ENCODE measurements around the gene HARS2. TPM values are rescaled to one million over a fixed set of nuclear protein-coding genes. Genes with fewer than 3 reads are reported as not detected.
"Not testable (repeated sequence)": the region's sequence is repeated elsewhere in the genome, so short reads cannot be mapped to it uniquely, and the experiment has no call there.

The HARS2 gene
- total and polyA plus RNA-seq, 4 experiments from 2014 or later = 17.8 to 67.5 (median 44.0) TPM

DNA sequence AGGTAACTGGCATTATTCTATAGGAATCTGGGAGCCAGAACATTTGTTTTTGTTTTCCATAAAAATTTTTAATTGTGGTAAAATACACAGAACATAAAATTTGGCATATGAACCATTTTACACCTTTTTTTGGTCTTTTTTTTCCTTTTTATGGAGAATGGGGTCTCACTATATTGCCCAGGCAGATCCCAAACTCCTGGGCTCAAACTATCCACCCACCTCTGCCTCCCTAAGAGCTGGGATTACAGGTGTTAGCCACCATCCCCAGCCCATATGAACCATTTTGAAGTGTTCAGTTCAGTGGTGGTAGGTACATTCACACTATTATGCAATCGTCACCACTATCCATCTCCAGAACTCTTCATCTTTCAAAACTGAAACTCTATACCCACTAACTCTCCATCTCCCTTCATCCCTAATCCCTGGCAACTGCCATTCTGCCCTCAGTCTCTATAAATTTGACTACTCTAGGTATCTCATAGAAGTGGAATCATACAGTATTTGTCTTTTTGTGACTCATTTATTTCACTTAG is 22.4 kb downstream of the HARS2 start:
- CTCF ChIA-PET (ENCODE audit: partially characterized antibody) = no interaction called here
- Mint-ChIP-seq H3K4me3 (no peak overlapping the region), H3K4me1 (peaks cover 14 to 32% (median 22%) of the 10 kb centered on the region in 4 donors), H3K27ac (peak overlapping the region in 1 of 7 donors; percentile 45), H3K9me3 (peaks cover 0 to 9% (median 3%) of the 10 kb centered on the region in 8 donors), H3K27me3 (peaks cover 0 to 8% of the 10 kb centered on the region in 2 donors), H3K36me3 (peaks cover 0 to 14% of the 10 kb centered on the region in 2 donors)
- no peaks in the 10 kb centered on the region for H3K9me3 ChIP-seq (ENCODE audit: control insufficient read depth in 1 of 2, low read length in 2 of 2)
- H3K27ac ChIP-seq (ENCODE audit: low read depth, low read length) = no peak overlapping the region
- H3K27me3 ChIP-seq (ENCODE audit: insufficient read depth, low read length) = no peaks in the 10 kb centered on the region
- POLR2A ChIA-PET (ENCODE audit: partially characterized antibody) = interaction anchor here (5.2 kb wide), 1 partner anchor 12 kb away, joined by 63 read pairs; the partner anchor contains the start of gene ZMAT2
- H3K36me3 ChIP-seq (ENCODE audit: insufficient read depth, low read length) = no peaks in the 10 kb centered on the region
- peaks cover 19% of the 10 kb centered on the region for H3K4me1 ChIP-seq (ENCODE audit: insufficient read depth, low read length)
- no peak overlapping the region for H3K4me3 ChIP-seq (ENCODE audit: low read length in 2 of 2)
- intact Hi-C loops (cut with micrococcal nuclease) = no loop called here
- no peak for DNase-seq

DNA sequence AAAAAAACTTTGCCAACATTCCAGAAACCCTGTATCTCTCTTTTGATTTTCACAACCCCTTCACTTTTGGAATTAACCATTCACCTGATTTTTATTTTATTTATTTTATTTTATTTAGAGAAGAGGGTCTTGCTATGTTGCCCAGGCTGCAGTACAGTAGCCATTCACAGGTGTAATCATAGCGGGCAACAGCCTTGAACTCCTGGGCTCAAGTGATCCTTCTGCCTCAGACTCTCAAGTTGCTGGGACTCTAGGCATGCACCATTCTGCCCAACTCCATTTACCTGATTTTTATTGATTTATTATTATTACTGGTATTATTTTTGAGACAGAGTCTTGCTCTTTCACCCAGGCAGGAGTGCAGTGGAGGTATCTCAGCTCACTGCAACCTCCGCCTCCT is 25.0 kb downstream of the HARS2 start:
- POLR2A ChIA-PET (ENCODE audit: partially characterized antibody); intact Hi-C loops (cut with micrococcal nuclease); H3K27ac Mint-ChIP-seq: not testable (repeated sequence)

DNA sequence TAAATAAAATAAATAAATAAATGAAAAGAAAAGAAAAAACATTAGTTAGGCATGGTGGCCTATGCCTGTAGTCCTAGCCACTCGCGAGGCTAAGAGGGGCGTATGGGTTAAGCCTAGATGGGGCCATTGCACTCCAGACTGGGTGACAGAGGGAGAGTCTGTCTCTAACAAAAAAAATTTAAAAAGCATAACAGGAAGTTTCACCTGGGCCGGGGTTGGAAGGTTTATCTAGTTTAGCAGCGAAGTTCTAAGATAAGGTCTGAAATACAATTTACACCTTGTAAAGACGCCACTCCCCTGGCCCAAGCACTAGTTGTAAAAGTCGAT is 27.0 kb downstream of the HARS2 start:
- Mint-ChIP-seq H3K9me3 (no peaks in the 10 kb centered on the region), H3K27ac (peak overlapping the region in 1 of 7 donors; percentile 46), H3K4me1 (peaks cover under 1 to 2% (median 1%) of the 10 kb centered on the region in 4 donors), H3K36me3 (no peaks in the 10 kb centered on the region), H3K4me3 (peak overlapping the region in 2 of 8 donors; percentile 5 to 63), H3K27me3 (no peaks in the 10 kb centered on the region)
- CTCF ChIA-PET (ENCODE audit: partially characterized antibody) = interaction anchor here (0.6 to 9.6 kb wide), 10 partner anchors 8 to 368 kb away, joined by 3 to 89 read pairs (median 4); partner anchors contain the start of genes TMCO6 and WDR55
- Histone ChIP-seq H3K27me3 (ENCODE audit: insufficient read depth, low read length) (no peaks in the 10 kb centered on the region), H3K4me3 (ENCODE audit: low read length in 2 of 2) (no peak overlapping the region), H3K4me1 (ENCODE audit: insufficient read depth, low read length) (no peaks in the 10 kb centered on the region), H3K27ac (ENCODE audit: low read depth, low read length) (no peak overlapping the region), H3K9me3 (ENCODE audit: control insufficient read depth in 1 of 2, low read length in 2 of 2) (no peaks in the 10 kb centered on the region), H3K36me3 (ENCODE audit: insufficient read depth, low read length) (no peaks in the 10 kb centered on the region)
- DNase-seq = no peak
- POLR2A ChIA-PET (ENCODE audit: partially characterized antibody) = interaction anchor here (1.7 kb wide), 1 partner anchor 171 kb away, joined by 3 read pairs; the partner anchor contains the start of gene EIF4EBP3
- intact Hi-C loops (cut with micrococcal nuclease) = no loop called here

More for the DNA sequence above, 25.0 kb downstream of the HARS2 start:
- peaks cover 6 to 14% (median 11%) of the 10 kb centered on the region in 4 donors for H3K4me1 Mint-ChIP-seq
- H3K36me3 ChIP-seq (ENCODE audit: insufficient read depth, low read length); H3K27ac ChIP-seq (ENCODE audit: low read depth, low read length); DNase-seq; H3K27me3 Mint-ChIP-seq; H3K9me3 Mint-ChIP-seq; H3K9me3 ChIP-seq (ENCODE audit: control insufficient read depth in 1 of 2, low read length in 2 of 2); H3K36me3 Mint-ChIP-seq; H3K27me3 ChIP-seq (ENCODE audit: insufficient read depth, low read length); H3K4me3 Mint-ChIP-seq; CTCF ChIA-PET (ENCODE audit: partially characterized antibody); H3K4me3 ChIP-seq (ENCODE audit: low read length in 2 of 2); H3K4me1 ChIP-seq (ENCODE audit: insufficient read depth, low read length): not testable (repeated sequence)

DNA sequence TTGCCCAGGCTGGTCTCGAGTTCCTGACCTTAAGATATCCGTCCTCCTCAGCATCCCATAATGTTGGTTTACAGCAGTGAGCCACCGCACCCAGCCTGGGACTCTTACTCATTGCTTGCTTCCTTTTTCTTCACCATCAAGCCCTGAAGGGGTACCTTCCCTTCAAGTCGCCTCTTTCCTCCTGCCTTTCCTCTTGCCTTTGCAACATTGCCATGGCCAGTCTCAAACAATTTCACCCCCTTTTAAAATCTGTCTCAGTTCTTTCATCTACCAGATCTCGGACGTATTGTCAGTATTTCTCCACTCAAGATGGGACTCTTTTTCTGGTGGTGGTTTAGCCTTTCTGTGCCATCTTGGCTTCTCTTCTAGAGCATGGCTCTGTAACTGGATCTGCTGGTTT is 29.5 kb downstream of the HARS2 start:
- not testable (repeated sequence) for H3K4me1 ChIP-seq (ENCODE audit: insufficient read depth, low read length); H3K4me3 Mint-ChIP-seq; H3K27me3 Mint-ChIP-seq; H3K36me3 ChIP-seq (ENCODE audit: insufficient read depth, low read length); H3K9me3 Mint-ChIP-seq; H3K9me3 ChIP-seq (ENCODE audit: control insufficient read depth in 1 of 2, low read length in 2 of 2); H3K27ac ChIP-seq (ENCODE audit: low read depth, low read length); H3K36me3 Mint-ChIP-seq; H3K27ac Mint-ChIP-seq; DNase-seq; H3K4me3 ChIP-seq (ENCODE audit: low read length in 2 of 2); H3K4me1 Mint-ChIP-seq; H3K27me3 ChIP-seq (ENCODE audit: insufficient read depth, low read length)
- CTCF ChIA-PET (ENCODE audit: partially characterized antibody) = interaction anchor here (0.7 to 9.6 kb wide), 15 partner anchors 10 to 882 kb away, joined by 3 to 89 read pairs (median 5); partner anchors contain the start of genes IK, NDUFA2, SLC4A9 and SRA1
- POLR2A ChIA-PET (ENCODE audit: partially characterized antibody) = interaction anchor here (0.6 to 1.5 kb wide), 2 partner anchors 30 to 318 kb away, joined by 3 read pairs; partner anchors contain the start of genes HARS1 and HARS2
- intact Hi-C loops (cut with micrococcal nuclease) = loop anchor here (1.0 to 2.0 kb wide), 3 partner anchors 347 to 476 kb away; no protein-coding TSS in a partner anchor

DNA sequence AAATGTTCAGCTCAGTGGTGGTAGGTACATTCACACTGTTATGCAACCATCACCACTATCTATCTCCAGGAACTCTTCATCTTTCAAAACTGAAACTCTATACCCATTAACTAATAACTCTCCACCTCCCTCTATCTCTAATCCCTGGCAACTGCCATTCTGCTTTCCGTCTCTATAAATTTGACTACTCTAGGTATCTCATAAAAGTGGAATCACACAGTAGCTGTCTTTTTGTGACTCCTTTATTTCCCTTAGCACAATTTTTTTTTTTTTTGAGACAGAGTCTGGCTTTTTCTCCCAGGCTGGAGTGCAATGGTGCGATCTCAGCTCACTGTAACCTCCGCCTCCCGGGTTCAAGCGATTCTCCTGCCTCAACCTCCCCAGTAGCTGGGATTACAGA is 30.1 kb downstream of the HARS2 start:
- H3K36me3 Mint-ChIP-seq; DNase-seq; H3K9me3 Mint-ChIP-seq; H3K27ac Mint-ChIP-seq; H3K27me3 Mint-ChIP-seq; H3K27me3 ChIP-seq (ENCODE audit: insufficient read depth, low read length); H3K4me3 ChIP-seq (ENCODE audit: low read length in 2 of 2); H3K4me1 Mint-ChIP-seq; H3K36me3 ChIP-seq (ENCODE audit: insufficient read depth, low read length); H3K4me3 Mint-ChIP-seq; H3K4me1 ChIP-seq (ENCODE audit: insufficient read depth, low read length); H3K27ac ChIP-seq (ENCODE audit: low read depth, low read length); H3K9me3 ChIP-seq (ENCODE audit: control insufficient read depth in 1 of 2, low read length in 2 of 2): not testable (repeated sequence)
- POLR2A ChIA-PET (ENCODE audit: partially characterized antibody) = interaction anchor here (1.5 kb wide), 1 partner anchor 174 kb away, joined by 4 read pairs; the partner anchor contains the start of gene EIF4EBP3
- intact Hi-C loops (cut with micrococcal nuclease) = loop anchor here (2.0 kb wide), 1 partner anchor 477 kb away; no protein-coding TSS in a partner anchor
- CTCF ChIA-PET (ENCODE audit: partially characterized antibody) = interaction anchor here (0.9 to 9.6 kb wide), 8 partner anchors 11 to 362 kb away, joined by 3 to 89 read pairs (median 10); partner anchors contain the start of genes ANKHD1, EIF4EBP3 and SLC4A9

DNA sequence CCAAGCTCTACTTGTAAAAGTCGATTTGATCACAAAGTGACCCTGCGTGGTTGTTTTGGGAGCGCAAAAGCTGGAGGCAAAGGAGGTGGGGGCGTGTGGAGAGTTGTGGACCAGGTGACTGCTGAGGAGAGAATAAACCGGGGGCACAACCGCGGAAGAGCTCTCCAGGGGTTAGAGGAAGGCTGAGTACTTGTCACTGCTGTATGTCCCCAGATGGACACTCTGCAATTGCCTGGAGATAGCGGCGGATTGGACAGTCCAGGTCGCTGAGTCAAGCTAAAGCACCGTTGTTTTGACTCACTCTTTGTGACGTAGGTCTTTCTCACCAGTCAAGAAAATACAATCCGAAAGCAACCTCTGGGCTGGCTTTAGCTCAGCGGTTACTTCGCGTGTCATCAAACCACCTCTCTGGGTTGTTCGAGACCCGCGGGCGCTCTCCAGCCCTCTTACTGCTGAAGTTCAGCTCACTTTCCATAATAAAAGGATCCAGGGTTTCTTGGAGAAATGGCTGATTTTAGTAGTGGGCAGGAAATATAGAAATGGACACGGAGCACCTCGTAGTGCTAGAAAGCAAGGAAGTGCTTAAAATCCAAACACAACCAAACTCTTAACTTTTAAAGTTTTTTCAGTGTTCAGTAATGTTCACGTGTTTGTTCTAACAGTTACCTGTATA is 34.7 kb downstream of the HARS2 start:
- CTCF ChIA-PET (ENCODE audit: partially characterized antibody) = interaction anchor here (0.6 to 9.6 kb wide), 9 partner anchors 14 to 486 kb away, joined by 3 to 89 read pairs (median 3); partner anchors contain the start of gene SLC4A9

DNA sequence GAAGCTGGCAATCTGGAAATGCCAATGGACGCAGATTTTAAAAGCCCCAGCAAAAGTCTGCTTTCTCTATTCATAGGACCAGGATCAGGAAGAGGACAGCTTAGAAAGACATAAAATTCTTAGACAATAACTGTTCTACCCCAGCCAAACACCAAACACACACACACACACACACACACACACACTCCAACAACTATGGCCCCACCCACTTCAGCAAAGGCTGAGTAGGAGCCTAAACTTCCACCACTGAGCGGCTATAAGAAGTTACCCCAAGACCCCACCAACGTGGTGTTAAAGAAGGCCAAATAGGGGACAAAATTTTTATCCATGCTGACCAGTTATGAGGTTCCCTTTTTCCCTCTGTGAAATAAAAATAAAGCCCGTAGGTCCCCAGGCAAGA is 41.8 kb downstream of the HARS2 start:
- H3K36me3 ChIP-seq (ENCODE audit: insufficient read depth, low read length) = no peaks in the 10 kb centered on the region
- H3K4me3 ChIP-seq (ENCODE audit: low read length in 2 of 2) = no peak overlapping the region
- peaks cover 0 to 16% (median 11%) of the 10 kb centered on the region in 8 donors for H3K9me3 Mint-ChIP-seq
- H3K9me3 ChIP-seq (ENCODE audit: control insufficient read depth in 1 of 2, low read length in 2 of 2) = no peaks in the 10 kb centered on the region
- no peaks in the 10 kb centered on the region for H3K36me3 Mint-ChIP-seq
- no peak overlapping the region for H3K27ac ChIP-seq (ENCODE audit: low read depth, low read length)
- H3K4me3 Mint-ChIP-seq = no peak overlapping the region
- no peak overlapping the region for H3K27ac Mint-ChIP-seq
- CTCF ChIA-PET (ENCODE audit: partially characterized antibody) = no interaction called here
- H3K4me1 Mint-ChIP-seq = peaks cover 1 to 6% (median 4%) of the 10 kb centered on the region in 4 donors
- DNase-seq = no peak
- peaks cover 18 to 34% of the 10 kb centered on the region in 2 donors for H3K27me3 Mint-ChIP-seq
- POLR2A ChIA-PET (ENCODE audit: partially characterized antibody) = no interaction called here
- no peaks in the 10 kb centered on the region for H3K4me1 ChIP-seq (ENCODE audit: insufficient read depth, low read length)
- intact Hi-C loops (cut with micrococcal nuclease) = no loop called here
- no peaks in the 10 kb centered on the region for H3K27me3 ChIP-seq (ENCODE audit: insufficient read depth, low read length)

More for the DNA sequence above, 34.7 kb downstream of the HARS2 start:
- peaks cover 0 to 5% of the 10 kb centered on the region in 2 donors for H3K36me3 Mint-ChIP-seq
- no peaks in the 10 kb centered on the region for H3K9me3 ChIP-seq (ENCODE audit: control insufficient read depth in 1 of 2, low read length in 2 of 2)
- POLR2A ChIA-PET (ENCODE audit: partially characterized antibody) = interaction anchor here (0.9 to 1.8 kb wide), 4 partner anchors 15 to 325 kb away, joined by 4 to 9 read pairs (median 5); partner anchors contain the start of genes CD14 and NDUFA2
- no peaks in the 10 kb centered on the region for H3K27me3 ChIP-seq (ENCODE audit: insufficient read depth, low read length)
- peaks cover 9 to 25% (median 17%) of the 10 kb centered on the region in 4 donors for H3K4me1 Mint-ChIP-seq
- H3K27ac Mint-ChIP-seq = peak overlapping the region; percentile 37 to 99 (median 74)
- peaks cover 6% of the 10 kb centered on the region for H3K4me1 ChIP-seq (ENCODE audit: insufficient read depth, low read length)
- H3K4me3 ChIP-seq (ENCODE audit: low read length in 2 of 2) = peak overlapping the region; percentile 39 to 42
- intact Hi-C loops (cut with micrococcal nuclease) = no loop called here
- H3K36me3 ChIP-seq (ENCODE audit: insufficient read depth, low read length) = no peaks in the 10 kb centered on the region
- no peak overlapping the region for H3K27ac ChIP-seq (ENCODE audit: low read depth, low read length)
- peaks cover 3 to 11% of the 10 kb centered on the region in 2 donors for H3K27me3 Mint-ChIP-seq
- H3K9me3 Mint-ChIP-seq = peaks cover 0 to 4% (median 0%) of the 10 kb centered on the region in 8 donors
- DNase-seq = peak; percentile 61 to 88 (median 63)
- H3K4me3 Mint-ChIP-seq = peak overlapping the region; percentile 75 to 90 (median 81)

All from CD4-positive, alpha-beta memory T cell (primary cell).